Epithelial cell of proximal tubule (primary cell): ENCODE results near the gene SYCE3. TPM values are rescaled to one million over a fixed set of nuclear protein-coding genes. Genes with fewer than 3 reads are reported as not detected.

Experiments
- DNase-seq: peaks from one replicate; pipeline ENCODE4 v3.0.0-alpha.2; 2011; ENCODE audit warnings: low read depth
- H3K4me3 ChIP-seq: 2 replicates; pipeline ENCODE4 v1.5.1; 2011; ENCODE audit warnings: low read depth, mild to moderate bottlenecking, low read length
- total RNA-seq: library from RNA; depleted of rRNA; stranded (reverse); fragments of >200 nt; gene quantifications from 2 replicates; pipeline ENCODE4 v1.2.3, GENCODE V29; 2015
- TF ChIP-seq, protein P1 (sequence below): conservative IDR thresholded peaks from 2 replicates; pipeline ENCODE4 v1.5.1; 2012; ENCODE audit warnings: low read depth, mild to moderate bottlenecking, low read length

SYCE3 gene
- total RNA-seq, 1 donor from 2014 or later = 1.0 TPM

DNA sequence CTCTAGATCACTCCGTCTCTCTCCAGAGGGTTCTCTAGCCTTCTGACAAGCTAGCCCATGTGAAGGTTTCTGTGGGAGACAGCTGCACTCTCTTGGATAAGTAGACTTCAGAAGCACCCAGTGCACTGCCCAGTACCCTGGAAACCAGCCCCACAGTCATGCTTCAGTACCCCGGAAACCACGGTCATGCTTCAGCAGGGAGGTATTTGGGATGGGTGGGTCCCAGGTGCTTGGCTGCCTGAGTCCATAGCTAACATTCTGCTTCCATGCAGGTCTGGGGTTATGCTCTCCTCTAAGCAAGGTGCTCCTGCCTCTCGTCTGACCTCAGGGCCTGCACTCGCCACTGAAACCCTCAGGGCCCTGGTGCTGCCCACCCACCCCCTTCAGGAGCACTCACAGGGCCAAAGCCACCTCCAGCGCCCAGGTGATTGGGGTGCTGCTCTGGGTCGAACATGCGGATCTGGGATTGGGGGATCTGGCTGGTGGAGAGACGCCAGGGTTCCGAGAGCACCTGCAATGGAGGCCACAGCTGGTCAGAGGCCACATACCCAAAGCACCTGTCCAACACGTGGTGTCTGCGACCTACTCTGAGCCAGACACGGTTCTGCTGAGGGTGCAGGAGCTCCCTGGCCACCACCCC is 7.3 kb upstream of the SYCE3 start:
- TF ChIP-seq, protein P1, sequence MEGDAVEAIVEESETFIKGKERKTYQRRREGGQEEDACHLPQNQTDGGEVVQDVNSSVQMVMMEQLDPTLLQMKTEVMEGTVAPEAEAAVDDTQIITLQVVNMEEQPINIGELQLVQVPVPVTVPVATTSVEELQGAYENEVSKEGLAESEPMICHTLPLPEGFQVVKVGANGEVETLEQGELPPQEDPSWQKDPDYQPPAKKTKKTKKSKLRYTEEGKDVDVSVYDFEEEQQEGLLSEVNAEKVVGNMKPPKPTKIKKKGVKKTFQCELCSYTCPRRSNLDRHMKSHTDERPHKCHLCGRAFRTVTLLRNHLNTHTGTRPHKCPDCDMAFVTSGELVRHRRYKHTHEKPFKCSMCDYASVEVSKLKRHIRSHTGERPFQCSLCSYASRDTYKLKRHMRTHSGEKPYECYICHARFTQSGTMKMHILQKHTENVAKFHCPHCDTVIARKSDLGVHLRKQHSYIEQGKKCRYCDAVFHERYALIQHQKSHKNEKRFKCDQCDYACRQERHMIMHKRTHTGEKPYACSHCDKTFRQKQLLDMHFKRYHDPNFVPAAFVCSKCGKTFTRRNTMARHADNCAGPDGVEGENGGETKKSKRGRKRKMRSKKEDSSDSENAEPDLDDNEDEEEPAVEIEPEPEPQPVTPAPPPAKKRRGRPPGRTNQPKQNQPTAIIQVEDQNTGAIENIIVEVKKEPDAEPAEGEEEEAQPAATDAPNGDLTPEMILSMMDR = no peak
- H3K4me3 ChIP-seq = no peak overlapping the region
- DNase-seq = no peak

DNA sequence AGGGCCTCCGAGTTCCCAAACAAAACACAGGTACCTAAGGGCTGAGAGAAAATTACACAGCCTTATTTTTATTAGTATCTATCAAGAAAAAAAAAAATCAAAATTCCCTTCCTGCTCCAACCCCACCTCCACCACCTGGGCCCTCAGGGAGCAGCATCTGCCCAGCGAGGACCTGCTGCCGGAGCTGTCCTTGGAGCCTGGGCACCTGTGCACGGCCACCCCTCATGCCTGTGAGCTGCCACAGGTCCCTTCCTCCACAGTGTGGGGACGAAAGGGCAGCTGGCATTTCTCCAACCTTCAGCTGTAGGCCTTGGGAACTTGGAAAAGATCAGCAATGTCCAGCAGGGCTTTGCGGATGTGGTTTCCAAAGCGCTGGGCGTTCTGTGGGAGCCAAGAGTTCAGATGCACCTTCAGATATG is 6.3 kb upstream of the SYCE3 start:
- TF ChIP-seq, protein P1 = no peak
- no peak for DNase-seq
- H3K4me3 ChIP-seq = no peak overlapping the region

DNA sequence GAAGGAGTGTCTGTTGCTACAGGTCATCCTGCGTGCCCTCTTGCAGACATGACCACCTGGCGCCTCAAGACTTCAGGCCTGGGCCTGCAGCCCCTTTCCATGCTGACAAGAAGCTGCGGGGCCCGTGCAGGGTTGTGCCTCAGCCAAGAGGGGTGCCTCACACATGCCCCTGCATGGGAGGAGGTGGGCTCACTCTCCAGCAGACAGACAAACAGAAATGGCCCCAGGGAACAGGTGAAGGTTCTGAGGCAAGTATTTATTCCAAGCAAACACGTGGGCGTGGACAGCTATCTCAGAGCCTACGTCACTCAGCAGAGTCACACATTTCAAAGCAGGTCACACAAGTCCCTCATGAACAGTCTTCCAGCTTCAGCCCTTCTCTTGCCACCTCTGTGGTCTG is 5.9 kb upstream of the SYCE3 start:
- H3K4me3 ChIP-seq = no peak overlapping the region
- TF ChIP-seq, protein P1 = no peak
- DNase-seq = no peak

DNA sequence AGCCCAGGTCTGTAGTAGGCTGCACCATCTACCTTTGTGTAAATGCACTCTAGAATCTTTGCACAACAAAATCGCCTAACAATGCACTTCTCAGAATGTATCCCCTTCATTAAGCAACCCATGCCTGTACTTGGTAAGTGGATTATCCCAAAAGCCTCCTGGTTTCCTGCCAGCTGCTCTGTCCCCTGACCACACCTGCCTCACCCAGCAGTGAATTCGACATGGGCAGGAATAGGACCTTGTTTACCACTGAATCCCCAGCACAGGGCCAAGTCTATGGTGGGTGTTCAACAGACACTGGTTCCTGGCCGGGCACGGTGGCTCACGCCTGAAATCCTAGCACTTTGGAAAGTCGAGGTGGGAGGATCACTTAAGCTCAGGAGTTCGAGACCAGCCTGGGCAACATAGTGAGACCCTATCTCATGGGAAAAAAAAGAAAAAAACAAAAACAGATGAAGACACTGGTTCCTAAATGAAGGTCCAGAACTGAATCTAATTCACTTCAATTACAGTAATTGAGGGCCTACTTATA is 5.1 kb upstream of the SYCE3 start:
- TF ChIP-seq, protein P1 = no peak

DNA sequence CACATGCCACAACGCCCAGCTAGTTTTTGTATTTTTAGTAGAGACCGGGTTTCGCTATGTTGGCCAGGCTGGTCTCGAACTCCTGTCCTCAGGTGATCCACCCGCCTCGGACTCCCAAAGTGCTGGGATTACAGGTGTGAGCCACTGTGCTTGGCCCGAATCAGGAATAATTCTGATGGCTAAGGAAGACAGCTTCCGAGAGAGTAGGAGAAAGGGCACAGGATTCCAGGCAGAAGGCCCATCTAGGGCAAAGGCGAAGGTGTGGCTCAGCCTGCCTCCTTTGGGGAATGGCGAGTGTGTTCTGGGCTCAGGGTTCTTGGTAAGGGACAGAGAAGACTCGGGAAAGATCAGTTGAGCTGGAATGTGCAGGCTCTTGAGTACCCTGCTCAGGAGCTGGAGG is 1.6 kb upstream of the SYCE3 start:
- TF ChIP-seq, protein P1 = no peak
- H3K4me3 ChIP-seq = no peak overlapping the region
- no peak for DNase-seq

More for the DNA sequence above, 5.1 kb upstream of the SYCE3 start:
- H3K4me3 ChIP-seq = no peak overlapping the region
- DNase-seq = no peak

DNA sequence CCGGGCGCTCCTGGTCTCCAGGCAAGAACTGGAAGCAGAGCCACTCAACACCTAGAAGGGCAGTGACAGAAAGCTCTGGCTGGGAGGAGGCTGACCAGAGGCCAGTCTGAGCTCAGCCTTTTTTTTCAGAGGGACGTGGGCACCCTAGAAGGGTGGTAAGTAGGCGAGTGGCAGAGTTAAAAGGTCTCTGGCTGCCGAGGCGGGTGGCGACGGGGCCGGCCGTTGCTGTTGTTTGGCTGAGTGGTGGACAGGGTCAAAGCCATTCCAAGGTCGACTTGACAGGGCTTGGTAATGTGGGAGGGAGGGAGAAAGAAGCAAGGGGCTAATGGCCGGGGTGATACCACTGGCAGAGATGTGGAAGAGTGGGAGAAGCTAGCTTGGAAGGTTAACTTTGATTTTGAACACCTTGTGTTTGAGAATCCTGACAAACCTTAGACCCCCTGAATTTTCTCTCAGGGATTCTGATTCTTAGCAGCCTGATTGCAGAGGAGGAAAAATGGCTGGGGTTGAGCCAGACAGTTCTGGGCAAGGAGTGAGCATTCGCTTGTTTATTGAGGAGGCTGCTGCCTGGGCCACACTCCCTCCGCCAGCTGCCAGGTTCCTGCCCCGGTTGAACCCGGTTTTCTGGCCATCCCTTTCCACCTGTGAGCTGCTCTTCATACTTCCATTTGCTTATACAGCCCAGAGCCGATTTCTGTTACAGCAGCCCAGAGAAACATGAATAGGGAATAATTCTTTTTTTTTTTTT is 868 bp upstream of the SYCE3 start:
- peak overlapping the region; percentile 59 for H3K4me3 ChIP-seq
- TF ChIP-seq, protein P1 = no peak
- DNase-seq = no peak
